Measurements from ENCODE around the gene GALNT11.
A peak's percentile ranks its signal among the peaks of the same experiment; 100 is the strongest.

GALNT11 gene

DNA sequence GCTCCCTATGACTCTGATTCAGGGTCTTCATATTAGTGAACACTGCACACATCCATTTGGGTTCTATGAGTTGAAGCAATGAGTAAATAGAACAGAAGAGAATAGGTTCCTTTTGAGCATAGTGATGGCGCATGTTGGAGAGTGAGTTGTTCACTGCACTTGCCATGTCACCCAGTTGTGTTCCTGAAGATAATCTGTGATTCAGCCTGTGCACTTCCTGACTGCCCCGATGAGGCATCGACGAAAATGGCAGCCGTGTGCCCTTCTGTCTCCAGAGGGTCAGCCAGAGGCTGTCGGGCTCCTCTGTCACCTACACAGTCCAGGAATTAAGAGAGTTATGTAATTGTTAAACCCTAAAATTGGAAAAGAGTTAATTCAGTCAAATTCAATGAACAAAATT is 94.7 kb downstream of the GALNT11 start:
- DNase-seq (ENCODE audit: low spot score): no peak

DNA sequence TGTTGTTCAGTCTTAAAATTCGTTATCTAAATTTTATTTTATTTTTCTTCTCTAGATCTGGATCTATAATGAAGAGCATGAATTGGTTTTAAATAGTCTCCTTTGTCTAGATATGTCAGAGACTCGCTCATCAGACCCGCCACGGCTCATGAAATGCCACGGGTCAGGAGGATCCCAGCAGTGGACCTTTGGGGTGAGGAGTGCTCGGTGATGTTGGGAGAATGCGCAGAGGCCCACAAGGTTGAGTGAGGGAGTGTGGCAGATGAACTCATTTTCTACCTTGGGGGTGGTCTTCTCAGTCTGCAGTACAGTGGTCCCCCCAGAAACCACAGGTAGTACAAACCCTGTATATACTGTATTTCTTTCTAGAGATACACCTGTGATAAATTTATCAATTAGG is 95.3 kb downstream of the GALNT11 start:
- no peak for DNase-seq (ENCODE audit: low spot score)

GRCh38 chr7:152121432-152121831 is 96.0 kb downstream of the GALNT11 start:
- no peak for DNase-seq (ENCODE audit: low spot score)

GRCh38 chr7:152122540-152122939 is 97.1 kb downstream of the GALNT11 start:
- DNase-seq (ENCODE audit: low spot score): no peak

DNA sequence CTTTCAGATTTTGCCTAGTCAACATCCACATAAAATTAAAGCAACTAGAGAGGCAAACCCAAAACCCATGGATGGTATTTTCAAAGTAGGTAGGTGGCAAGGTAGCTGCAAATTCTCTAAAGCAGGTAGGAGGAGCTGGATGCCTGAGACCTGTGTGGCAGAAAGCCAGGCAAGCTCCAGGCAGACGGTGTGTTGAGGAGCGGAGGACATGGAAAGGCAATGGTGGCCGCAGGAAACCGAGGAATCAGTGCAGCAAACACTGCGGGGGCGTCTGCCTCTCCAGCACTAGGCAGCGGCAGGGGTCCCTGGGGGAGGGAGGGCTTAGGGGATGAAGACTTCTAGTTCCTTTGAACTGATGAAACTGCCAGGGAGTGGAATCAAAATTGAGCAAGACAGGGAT is 101.3 kb downstream of the GALNT11 start:
- DNase-seq (ENCODE audit: low spot score): no peak

GRCh38 chr7:152127229-152127628 is 101.8 kb downstream of the GALNT11 start:
- DNase-seq (ENCODE audit: low spot score): no peak

- DNase-seq (ENCODE audit: low spot score): no peak
Observed at GRCh38 chr7:152128252-152128651, 102.8 kb downstream of the GALNT11 start.

DNA sequence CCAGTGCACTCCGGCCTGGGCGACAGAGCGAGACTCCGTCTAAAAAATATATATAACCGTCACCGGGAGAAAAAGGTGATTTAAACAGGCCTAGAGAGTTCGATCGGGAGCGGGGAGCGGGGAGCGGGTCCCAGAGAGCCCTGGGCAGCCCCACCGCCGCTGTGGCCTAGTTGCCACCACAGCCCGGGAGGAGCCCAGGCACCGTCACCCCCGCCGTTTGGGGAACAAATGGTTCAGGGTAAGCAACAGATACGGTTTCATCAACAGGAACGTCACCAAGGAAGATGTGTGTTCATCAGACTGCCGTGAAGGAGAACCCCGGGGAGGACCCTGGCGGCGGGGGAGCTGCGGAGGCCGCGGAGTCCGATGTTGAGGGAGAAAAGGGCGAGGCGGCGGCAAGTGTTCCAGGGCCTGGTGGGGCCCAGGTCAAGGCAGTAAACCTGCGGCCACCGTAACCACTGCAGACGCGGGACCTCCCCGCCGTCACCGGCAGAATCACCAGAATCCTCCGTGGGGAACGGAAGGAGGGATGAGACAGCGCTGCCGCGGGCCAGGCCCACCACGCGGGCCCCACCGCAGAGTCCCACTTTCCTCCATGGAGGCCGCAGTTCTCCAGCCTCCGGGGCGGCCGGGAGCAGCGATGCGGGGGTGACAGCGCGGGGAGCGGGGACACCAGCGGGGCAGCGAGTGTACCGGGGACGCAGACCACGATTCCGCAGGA is 103.4 kb downstream of the GALNT11 start:
- DNase-seq (ENCODE audit: low spot score): no peak

GRCh38 chr7:152129682-152130081 is 104.2 kb downstream of the GALNT11 start:
- no peak for DNase-seq (ENCODE audit: low spot score)

GRCh38 chr7:152130658-152131590 is 105.5 kb downstream of the GALNT11 start:
- DNase-seq (ENCODE audit: low spot score): no peak

- no peak for DNase-seq (ENCODE audit: low spot score)
Observed at GRCh38 chr7:152131981-152132494, 106.6 kb downstream of the GALNT11 start.

- no peak for DNase-seq (ENCODE audit: low spot score)
Observed at GRCh38 chr7:152132812-152133211, 107.3 kb downstream of the GALNT11 start.

- no peak for DNase-seq (ENCODE audit: low spot score)
Observed at GRCh38 chr7:152133804-152134203, 108.3 kb downstream of the GALNT11 start.

DNA sequence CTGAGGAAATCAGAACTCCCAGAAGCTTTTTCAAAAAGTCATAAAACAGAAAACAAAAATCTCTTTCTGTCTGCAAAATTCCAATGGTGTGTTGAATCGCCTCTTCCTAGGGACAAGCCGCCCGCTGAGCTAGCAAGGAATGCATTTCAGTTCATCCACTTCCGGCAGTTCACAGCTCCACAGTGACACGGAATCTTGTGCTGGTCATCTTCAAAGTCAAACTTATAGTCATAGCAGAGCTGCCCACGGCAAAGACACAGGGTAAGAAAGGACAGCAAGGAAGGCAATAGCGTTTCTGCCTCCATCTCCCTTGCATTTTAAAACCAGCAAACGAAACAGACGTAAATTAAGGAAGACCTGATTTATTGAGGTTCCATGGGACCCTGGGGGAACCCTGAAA is 111.2 kb downstream of the GALNT11 start:
- DNase-seq (ENCODE audit: low spot score): no peak

DNA sequence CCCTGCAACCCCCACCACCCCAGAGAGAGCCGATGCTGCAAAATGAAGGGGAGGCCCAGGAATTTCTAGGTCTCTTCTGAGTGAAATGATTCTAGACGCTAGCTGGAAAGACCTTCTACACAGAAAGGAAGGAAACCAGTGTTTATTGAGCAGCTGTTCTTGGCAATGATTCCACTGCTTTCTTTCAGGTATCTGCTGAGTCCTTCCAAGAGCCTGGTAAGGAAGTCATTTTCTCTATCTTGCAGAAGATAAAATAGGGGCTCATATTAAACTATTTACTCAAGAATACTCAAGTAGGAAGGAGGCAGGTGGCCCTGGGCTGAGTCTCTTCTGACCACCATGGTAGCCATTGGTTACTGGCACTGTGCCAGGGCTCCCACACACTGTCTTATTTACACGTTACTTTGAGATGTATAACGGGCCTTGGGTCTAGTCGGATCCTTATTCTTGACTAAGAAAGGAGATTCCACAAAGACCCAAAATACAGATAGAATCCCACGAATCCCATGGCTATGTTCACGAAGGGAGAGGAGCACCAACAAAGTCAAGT is 112.1 kb downstream of the GALNT11 start:
- no peak for DNase-seq (ENCODE audit: low spot score)

- DNase-seq (ENCODE audit: low spot score): no peak
Observed at GRCh38 chr7:152140067-152140466, 114.6 kb downstream of the GALNT11 start.

- no peak for DNase-seq (ENCODE audit: low spot score)
Observed at GRCh38 chr7:152140560-152140959, 115.1 kb downstream of the GALNT11 start.

DNA sequence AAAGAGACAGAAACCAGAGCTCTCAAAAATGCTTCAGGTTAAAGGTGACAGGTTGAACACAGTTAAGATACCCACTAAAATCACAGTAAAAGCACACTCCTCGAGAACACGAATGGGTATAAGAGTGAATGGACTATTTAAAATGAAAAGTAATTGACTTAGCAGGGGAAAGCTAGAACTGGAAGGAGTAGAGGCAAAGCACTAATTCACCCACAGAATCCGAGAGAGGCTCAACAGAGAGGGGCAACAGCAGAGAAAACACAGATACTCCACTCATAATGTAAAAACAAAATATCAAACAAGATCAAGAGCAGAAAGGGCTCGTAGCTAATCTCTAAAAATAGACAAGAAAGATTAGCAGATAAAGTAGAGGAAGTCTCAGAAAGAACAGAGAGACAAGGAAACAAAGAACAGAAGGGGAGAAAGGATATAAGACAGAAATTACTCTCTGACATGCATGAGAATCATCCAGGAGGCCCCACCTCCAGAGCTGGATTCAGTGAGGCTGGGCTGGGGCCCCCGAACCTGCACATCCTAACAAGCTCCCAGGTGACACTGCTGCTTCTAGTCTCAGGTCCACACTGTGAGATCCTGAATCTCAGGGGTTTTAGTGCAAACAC is 117.6 kb downstream of the GALNT11 start:
- DNase-seq (ENCODE audit: low spot score): no peak

GRCh38 chr7:152144557-152145245 is 119.2 kb downstream of the GALNT11 start:
- no peak for DNase-seq (ENCODE audit: low spot score)

GRCh38 chr7:152145853-152146466 is 120.5 kb downstream of the GALNT11 start:
- peak; percentile 57 for DNase-seq (ENCODE audit: low spot score)

GRCh38 chr7:152148706-152149105 is 123.2 kb downstream of the GALNT11 start:
- no peak for DNase-seq (ENCODE audit: low spot score)
